GM23338 (cell line): ENCODE data around the gene SSB. TPM values are rescaled to one million over a fixed set of nuclear protein-coding genes. Genes with fewer than 3 reads are reported as not detected.

Source experiments
- ATAC-seq: fragments of 200-7000 bp; cut with Tn5 transposase; 3 replicates; pipeline ENCODE4 v1.9.1; 2020
- DNase-seq: peaks from one replicate; pipeline ENCODE4 v3.0.0-alpha.2; 2015; ENCODE audit warnings: low spot score
- H2AFZ ChIP-seq: fragments of 200-600 bp; sonication (generic); 2 replicates; pipeline ENCODE4 v1.8.0; 2016; ENCODE audit warnings: antibody characterized with exemption, mild to moderate bottlenecking, moderate library complexity
- H3F3A ChIP-seq: fragments of 200-600 bp; sonication (generic); replicated peaks from 2 replicates; pipeline ENCODE4 v1.8.0; 2017; ENCODE audit warnings: antibody characterized with exemption, mixed run types, low read depth
- H3K27ac ChIP-seq: fragments of 200-600 bp; sonication (generic); 2 replicates; pipeline ENCODE4 v1.6.1; 2016; ENCODE audit warnings: low read depth
- H3K27me3 ChIP-seq: fragments of 200-600 bp; sonication (generic); 2 replicates; pipeline ENCODE4 v1.8.0; 2016; ENCODE audit warnings: mild to moderate bottlenecking, mixed run types, moderate library complexity; ENCODE audit not compliant: insufficient read depth
- H3K36me3 ChIP-seq: fragments of 200-600 bp; sonication (generic); 2 replicates; pipeline ENCODE4 v1.8.0; 2016; ENCODE audit warnings: mild to moderate bottlenecking; ENCODE audit not compliant: insufficient read depth
- H3K4me1 ChIP-seq: fragments of 200-600 bp; sonication (generic); 2 replicates; pipeline ENCODE4 v1.8.0; 2016; ENCODE audit warnings: mild to moderate bottlenecking, moderate library complexity; ENCODE audit not compliant: insufficient read depth
- H3K4me2 ChIP-seq: fragments of 200-600 bp; sonication (generic); 2 replicates; pipeline ENCODE4 v1.7.1; 2017; ENCODE audit warnings: mixed run types
- H3K4me3 ChIP-seq: fragments of 200-600 bp; sonication (generic); 2 replicates; pipeline ENCODE4 v1.6.1; 2016; ENCODE audit warnings: mixed run types
- H3K79me2 ChIP-seq: fragments of 200-600 bp; sonication (generic); replicated peaks from 2 replicates; pipeline ENCODE4 v1.8.0; 2017; ENCODE audit warnings: mild to moderate bottlenecking; ENCODE audit not compliant: insufficient read depth
- H3K9me2 ChIP-seq: fragments of 200-600 bp; sonication (generic); 2 replicates; pipeline ENCODE4 v1.8.0; 2017; ENCODE audit not compliant: insufficient read depth
- H4K20me1 ChIP-seq: fragments of 200-600 bp; sonication (generic); replicated peaks from 2 replicates; pipeline ENCODE4 v1.8.0; 2017; ENCODE audit warnings: mild to moderate bottlenecking; ENCODE audit not compliant: insufficient read depth
- H3K27ac Mint-ChIP-seq: 2 replicates; pipeline ENCODE4 v1.8.0; 2020; ENCODE audit warnings: inconsistent platforms, mild to moderate bottlenecking, moderate library complexity, mixed read lengths
- H3K27me3 Mint-ChIP-seq: 3 replicates; pipeline ENCODE4 v1.8.0; 2022; ENCODE audit warnings: low read depth, mild to moderate bottlenecking, moderate library complexity, mixed read lengths, inconsistent platforms; ENCODE audit not compliant: insufficient read depth, poor library complexity
- H3K36me3 Mint-ChIP-seq: 3 replicates; pipeline ENCODE4 v1.8.0; 2021; ENCODE audit warnings: low read depth, mild to moderate bottlenecking, inconsistent platforms, moderate library complexity, mixed read lengths
- H3K4me1 Mint-ChIP-seq: 3 replicates; pipeline ENCODE4 v1.8.0; 2020; ENCODE audit warnings: mild to moderate bottlenecking, inconsistent platforms, mixed read lengths
- H3K4me3 Mint-ChIP-seq: 3 replicates; pipeline ENCODE4 v1.8.0; 2021; ENCODE audit warnings: moderate library complexity, mild to moderate bottlenecking, inconsistent platforms, mixed read lengths
- H3K9me3 Mint-ChIP-seq: 3 replicates; pipeline ENCODE4 v1.8.0; 2020; ENCODE audit warnings: moderate library complexity, mild to moderate bottlenecking, inconsistent platforms, mixed read lengths
- CREB1 ChIP-seq: fragments of 250-450 bp; sonication (Bioruptor Pico); IDR thresholded peaks from 2 replicates; pipeline ENCODE4 v1.5.0; 2020; ENCODE audit warnings: low read depth, mild to moderate bottlenecking, moderate library complexity
- CTCF ChIP-seq, 2 experiments: fragments of 200-600 bp in 1 of 2; sonication (generic) in 1 of 2; conservative IDR thresholded peaks; 2 replicates each; pipeline versions ENCODE4 v1.5.1 to v1.6.1; 2016 to 2017; ENCODE audit warnings: antibody characterized with exemption in 2 of 2, low read depth in 2 of 2, mild to moderate bottlenecking in 2 of 2, moderate library complexity in 1 of 2
- ETS1 ChIP-seq: IDR thresholded peaks from 2 replicates; pipeline ENCODE4 v1.6.1; 2016; ENCODE audit warnings: antibody characterized with exemption
- EZH2 ChIP-seq: fragments of 200-600 bp; sonication (generic); IDR thresholded peaks from one replicate; pipeline ENCODE4 v1.8.0; 2017; ENCODE audit warnings: antibody characterized with exemption, mild to moderate bottlenecking, low read depth; ENCODE audit not compliant: unreplicated experiment
- EZH2phosphoT487 ChIP-seq: fragments of 200-600 bp; sonication (generic); IDR thresholded peaks from one replicate; pipeline ENCODE4 v1.8.1; 2018; ENCODE audit warnings: antibody characterized with exemption; ENCODE audit not compliant: unreplicated experiment
- JUNB ChIP-seq: IDR thresholded peaks from one replicate; pipeline ENCODE4 v1.6.1; 2016; ENCODE audit warnings: antibody characterized with exemption; ENCODE audit not compliant: unreplicated experiment
- POLR2AphosphoS5 ChIP-seq: IDR thresholded peaks from 2 replicates; pipeline ENCODE4 v1.6.1; 2016; ENCODE audit warnings: antibody characterized with exemption, low read depth
- ZNF462 ChIP-seq: fragments of 250-450 bp; sonication (Bioruptor Pico); IDR thresholded peaks from 2 replicates; pipeline ENCODE4 v1.5.0; 2020; ENCODE audit warnings: mild to moderate bottlenecking, moderate library complexity
- polyA plus RNA-seq: library from polyadenylated mRNA; unstranded; fragments of >200 nt; fragmentation: Nextera tagmentation; extraction: Ambion mirVana; gene quantifications from 2 replicates; pipeline ENCODE4 v1.2.1, GENCODE V29; 2016
- total RNA-seq: library from RNA; depleted of rRNA; stranded (reverse); fragments of >200 nt; shearing (Covaris generic); gene quantifications from 2 replicates; pipeline ENCODE4 v1.2.3, GENCODE V29; 2014

The SSB gene
- total and polyA plus RNA-seq, 2 experiments from 2014 or later: 246 to 1,104 TPM

GRCh38 chr2:169824373-169825333 is 26.0 kb downstream of the SSB start, which contains the start of gene METTL5:
METTL5 (minus strand) TSS chr2:169824905; CDS start chr2:169824597, 308 bp downstream.
- Histone ChIP-seq H3K27ac (peak within 1 kb of the TSS; percentile 60; the same call in 1 of the 2 replicates), H3K4me1 (peaks cover 9% of the 10 kb centered on the region; the same call in 1 of the 2 replicates), H2AFZ (peak within 1 kb of the TSS; percentile 93), H3K27me3 (no peaks in the 10 kb centered on the region; the same call in 1 of the 2 replicates), H4K20me1 (peaks cover 12% of the 10 kb centered on the region), H3K36me3 (0 out of 2 replicates have a peak, but pooled peaks cover 6% of the 10 kb centered on the region), H3K4me3 (peak within 1 kb of the TSS; percentile 80), H3F3A (no peaks in the 10 kb centered on the region), H3K79me2 (peaks cover 46% of the 10 kb centered on the region), H3K4me2 (peak within 1 kb of the TSS; percentile 93), H3K9me2 (no peaks in the 10 kb centered on the region)
- H3K4me3 Mint-ChIP-seq: peak within 1 kb of the TSS; percentile 82
- DNase-seq (peak; percentile 92), ATAC-seq (peak; percentile 78)
- peaks cover 15% of the 10 kb centered on the region for H3K27me3 Mint-ChIP-seq
- peak within 1 kb of the TSS; percentile 88; the same call in 1 of the 2 replicates for H3K27ac Mint-ChIP-seq
- TF ChIP-seq EZH2: no peak
- peak; percentile 80 to 95 for TF ChIP-seq CTCF (conservative IDR thresholded peaks at IDR 0.05; ENCODE audit: low read depth in 2 of 2)
- TF ChIP-seq EZH2phosphoT487: no peak
- TF ChIP-seq ETS1: no peak
- TF ChIP-seq CREB1 (CRISPR knock-in tag): peak; percentile 62; the same call in 1 of the 2 replicates
- TF ChIP-seq POLR2AphosphoS5: peak; percentile 84
- no peak for TF ChIP-seq ZNF462 (CRISPR knock-in tag)
- TF ChIP-seq JUNB: no peak
- no peaks in the 10 kb centered on the region; the same call in 2 of the 3 replicates for H3K9me3 Mint-ChIP-seq
- H3K36me3 Mint-ChIP-seq: peaks cover 19% of the 10 kb centered on the region; the same call in 2 of the 3 replicates
- peaks cover 22% of the 10 kb centered on the region for H3K4me1 Mint-ChIP-seq
